ENCODE data around the gene CLDN9. TPM values are rescaled to one million over a fixed set of nuclear protein-coding genes. Genes with fewer than 3 reads are reported as not detected.

CLDN9 gene
- total and polyA plus RNA-seq, 9 of the 15 experiments (the other 6 are each of a cell fraction or from before 2014, with no cell fraction given), result 0.12 to 0.44 (median 0.22) TPM; not detected in 4

DNA sequence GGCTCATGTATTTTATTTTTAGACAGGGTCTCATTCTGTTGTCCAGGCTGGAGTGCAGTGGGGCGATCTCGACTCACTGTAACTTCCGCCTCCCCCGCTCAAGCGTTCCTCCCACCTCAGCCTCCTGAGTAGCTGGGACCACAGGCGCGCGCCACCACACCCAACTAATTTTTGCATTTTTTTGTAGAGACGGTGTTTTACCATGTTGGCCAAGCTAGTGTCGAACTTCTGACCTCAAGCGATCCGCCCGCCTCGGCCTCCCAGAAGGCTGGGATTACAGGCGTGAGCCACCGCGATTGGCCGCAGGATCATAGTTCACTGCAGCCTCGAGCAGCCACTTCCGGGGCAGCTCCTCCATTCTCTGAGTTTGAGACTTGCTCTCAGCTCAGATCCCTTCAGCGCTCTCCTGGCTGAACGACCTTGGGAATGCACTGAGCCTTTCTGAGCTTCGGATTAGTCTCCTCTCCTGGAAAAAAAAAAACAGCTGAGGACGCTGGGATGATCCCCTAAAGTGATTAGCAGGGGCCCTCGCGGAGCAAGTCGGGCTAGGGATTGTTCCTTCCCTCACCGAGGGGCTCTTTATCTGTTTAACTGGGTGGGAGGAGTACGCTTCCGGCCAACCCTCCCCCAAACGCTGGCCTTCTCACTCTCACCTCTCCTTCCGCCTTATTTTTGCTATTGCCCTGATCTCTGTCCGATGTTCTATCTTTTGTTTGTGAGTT, 31.4 kb upstream of the CLDN9 start (continued):
- TF ChIP-seq ATF7 (IDR thresholded peaks at IDR 0.05), result 0 out of 2 replicates have a peak, but pooled peaks have one; percentile 23
- TF ChIP-seq NBN (IDR thresholded peaks at IDR 0.05; ENCODE audit: low read depth), result peak; percentile 16; the same call in 1 of the 2 replicates
- TF ChIP-seq VEZF1 (CRISPR knock-in tag; IDR thresholded peaks at IDR 0.05), result peak; percentile 43
- TF ChIP-seq ZNF134 (CRISPR knock-in tag; conservative IDR thresholded peaks at IDR 0.05), result no peak
- no peak for TF ChIP-seq SMARCC2 (IDR thresholded peaks at IDR 0.05; ENCODE audit: low read depth)
- TF ChIP-seq, protein P1, sequence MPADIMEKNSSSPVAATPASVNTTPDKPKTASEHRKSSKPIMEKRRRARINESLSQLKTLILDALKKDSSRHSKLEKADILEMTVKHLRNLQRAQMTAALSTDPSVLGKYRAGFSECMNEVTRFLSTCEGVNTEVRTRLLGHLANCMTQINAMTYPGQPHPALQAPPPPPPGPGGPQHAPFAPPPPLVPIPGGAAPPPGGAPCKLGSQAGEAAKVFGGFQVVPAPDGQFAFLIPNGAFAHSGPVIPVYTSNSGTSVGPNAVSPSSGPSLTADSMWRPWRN (IDR thresholded peaks at IDR 0.05; ENCODE audit: low read depth), result no peak
- TF ChIP-seq, protein P2, sequence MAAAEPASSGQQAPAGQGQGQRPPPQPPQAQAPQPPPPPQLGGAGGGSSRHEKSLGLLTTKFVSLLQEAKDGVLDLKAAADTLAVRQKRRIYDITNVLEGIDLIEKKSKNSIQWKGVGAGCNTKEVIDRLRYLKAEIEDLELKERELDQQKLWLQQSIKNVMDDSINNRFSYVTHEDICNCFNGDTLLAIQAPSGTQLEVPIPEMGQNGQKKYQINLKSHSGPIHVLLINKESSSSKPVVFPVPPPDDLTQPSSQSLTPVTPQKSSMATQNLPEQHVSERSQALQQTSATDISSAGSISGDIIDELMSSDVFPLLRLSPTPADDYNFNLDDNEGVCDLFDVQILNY (CRISPR knock-in tag; IDR thresholded peaks at IDR 0.05), result no peak
- no peak for TF ChIP-seq HDAC8 (tag; IDR thresholded peaks at IDR 0.05)
- peak in 1 of 2 experiments; percentile 33; a peak in 2 of 4 replicates for TF ChIP-seq SIN3A (IDR thresholded peaks at IDR 0.05; ENCODE audit: borderline replicate concordance in 2 of 2, control insufficient read depth in 1 of 2, low read depth in 2 of 2, low read length in 2 of 2)
- TF ChIP-seq NR2C2 (CRISPR knock-in tag; IDR thresholded peaks at IDR 0.05), result 0 out of 2 replicates have a peak, but pooled peaks have one; percentile 33
- TF ChIP-seq NR2C2 (tag; IDR thresholded peaks at IDR 0.05), result peak; percentile 97
- peak; percentile 70; the same call in 1 of the 2 replicates for TF ChIP-seq KLF13 (tag; IDR thresholded peaks at IDR 0.05; ENCODE audit: borderline replicate concordance, low read depth)
- no peak for TF ChIP-seq SNAPC5 (CRISPR knock-in tag; IDR thresholded peaks at IDR 0.05)
- TF ChIP-seq DACH1 (IDR thresholded peaks at IDR 0.05; ENCODE audit: partially characterized antibody), result peak; percentile 47
- peak; percentile 44 for TF ChIP-seq ZNF121 (CRISPR knock-in tag; conservative IDR thresholded peaks at IDR 0.05)
- TF ChIP-seq ZBTB2 (IDR thresholded peaks at IDR 0.05), result peak; percentile 14; the same call in 1 of the 2 replicates
- TF ChIP-seq ZNF436 (CRISPR knock-in tag; IDR thresholded peaks at IDR 0.05), result no peak
- TF ChIP-seq GABPA (tag; conservative IDR thresholded peaks at IDR 0.05; ENCODE audit: low read depth), result peak; percentile 84
- peak; percentile 65 for TF ChIP-seq SOX6 (IDR thresholded peaks at IDR 0.05)
- no peak for TF ChIP-seq BCL6 (CRISPR knock-in tag; IDR thresholded peaks at IDR 0.05)
- peak in 1 of 2 experiments; percentile 50; a peak in 1 of 4 replicates for TF ChIP-seq MAZ (CRISPR knock-in tag; conservative IDR thresholded peaks at IDR 0.05 in 1 of 2, IDR thresholded peaks at IDR 0.05 in 1 of 2)
- TF ChIP-seq BHLHE40 (IDR thresholded peaks at IDR 0.05; ENCODE audit: low read length), result 0 out of 2 replicates have a peak, but pooled peaks have one; percentile 4
- peak; percentile 79 for TF ChIP-seq EGR1 (conservative IDR thresholded peaks at IDR 0.05)
